NCI-H2171 treated with DMSO at 0.1 percent for 48 hours (cell line): Measurements from ENCODE around the gene ZCCHC17.
"Not testable (repeated sequence)": the region's sequence is repeated elsewhere in the genome, so short reads cannot be mapped to it uniquely, and the experiment has no call there.

Experiments used
- DNase-seq: peaks from one replicate; lab custom pipeline; 2025; lab: John Stamatoyannopoulos, UW

The ZCCHC17 gene

DNA sequence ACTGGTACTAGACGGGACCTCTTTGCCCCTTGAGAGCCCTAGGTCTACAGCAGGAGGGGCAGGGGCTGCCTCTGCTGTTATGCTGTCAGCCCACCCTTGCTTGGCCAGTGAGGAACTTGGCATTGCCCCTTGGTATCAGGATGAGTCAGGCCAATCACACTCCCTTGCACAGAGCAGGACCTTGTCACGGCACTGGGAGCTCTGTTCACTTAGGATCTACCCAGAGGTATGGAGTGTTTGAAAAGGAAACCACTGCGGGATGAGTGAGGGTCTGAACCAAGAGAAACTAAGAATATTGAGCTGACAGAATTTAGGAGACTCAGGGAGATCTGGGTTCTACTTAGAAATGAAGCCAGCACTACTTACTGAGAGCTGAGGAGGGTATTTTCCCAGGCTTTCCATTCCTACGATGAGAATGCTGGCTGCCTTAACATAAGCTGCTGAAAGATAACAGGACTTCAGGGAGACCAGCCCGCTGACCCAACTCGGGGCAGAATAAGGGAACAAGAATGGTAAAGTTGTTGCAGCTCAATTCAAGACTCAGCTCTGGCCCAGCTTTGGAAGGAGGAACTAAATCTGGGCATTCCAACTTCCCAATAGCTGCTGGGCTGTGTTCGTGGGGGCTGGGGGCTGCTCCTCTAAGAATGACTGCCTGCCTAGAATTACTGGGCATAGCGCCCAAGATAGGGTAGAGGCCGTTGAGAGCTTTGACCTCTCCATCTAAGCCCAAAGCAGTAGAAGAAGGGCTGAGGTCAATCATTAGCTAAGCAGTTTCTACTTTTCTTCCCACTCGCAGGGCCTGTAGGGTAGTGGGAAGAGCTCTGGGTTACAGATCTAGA is 74.5 kb downstream of the ZCCHC17 start:
- no peak for DNase-seq

DNA sequence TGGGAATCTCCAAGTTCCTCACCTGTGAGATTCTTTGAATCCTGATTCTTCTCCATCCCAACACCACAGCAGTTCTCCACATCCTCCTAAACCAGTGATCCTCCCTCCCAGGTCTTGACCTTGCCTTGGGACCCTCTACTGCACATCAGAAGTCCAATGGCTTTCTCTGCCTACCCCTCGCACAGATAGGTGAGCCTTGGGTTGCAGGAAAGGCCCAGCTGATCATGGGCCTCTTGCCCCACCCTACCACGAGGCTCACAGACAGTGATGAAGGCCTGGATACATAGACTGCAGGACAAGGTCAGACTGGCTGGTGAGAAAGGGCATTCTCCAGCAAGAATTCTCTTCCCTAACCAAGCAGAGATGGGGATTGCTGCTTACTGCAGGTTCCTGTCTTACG is 75.2 kb downstream of the ZCCHC17 start:
- no peak for DNase-seq

DNA sequence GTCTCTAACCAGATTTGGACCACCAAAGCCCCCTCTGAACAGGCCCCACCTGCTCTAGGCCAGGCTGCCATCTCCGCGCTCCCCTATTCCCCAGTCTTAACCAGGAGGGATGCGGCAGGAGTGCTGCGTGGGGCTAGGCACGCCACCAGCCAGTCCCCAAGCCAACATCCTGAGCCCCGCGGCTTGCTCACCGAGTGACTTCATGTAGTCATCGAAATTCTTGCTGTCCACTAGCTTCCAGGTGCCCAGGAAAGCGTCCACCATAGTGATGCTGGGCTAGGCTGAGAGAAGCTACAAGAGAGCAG is 75.9 kb downstream of the ZCCHC17 start:
- no peak for DNase-seq

DNA sequence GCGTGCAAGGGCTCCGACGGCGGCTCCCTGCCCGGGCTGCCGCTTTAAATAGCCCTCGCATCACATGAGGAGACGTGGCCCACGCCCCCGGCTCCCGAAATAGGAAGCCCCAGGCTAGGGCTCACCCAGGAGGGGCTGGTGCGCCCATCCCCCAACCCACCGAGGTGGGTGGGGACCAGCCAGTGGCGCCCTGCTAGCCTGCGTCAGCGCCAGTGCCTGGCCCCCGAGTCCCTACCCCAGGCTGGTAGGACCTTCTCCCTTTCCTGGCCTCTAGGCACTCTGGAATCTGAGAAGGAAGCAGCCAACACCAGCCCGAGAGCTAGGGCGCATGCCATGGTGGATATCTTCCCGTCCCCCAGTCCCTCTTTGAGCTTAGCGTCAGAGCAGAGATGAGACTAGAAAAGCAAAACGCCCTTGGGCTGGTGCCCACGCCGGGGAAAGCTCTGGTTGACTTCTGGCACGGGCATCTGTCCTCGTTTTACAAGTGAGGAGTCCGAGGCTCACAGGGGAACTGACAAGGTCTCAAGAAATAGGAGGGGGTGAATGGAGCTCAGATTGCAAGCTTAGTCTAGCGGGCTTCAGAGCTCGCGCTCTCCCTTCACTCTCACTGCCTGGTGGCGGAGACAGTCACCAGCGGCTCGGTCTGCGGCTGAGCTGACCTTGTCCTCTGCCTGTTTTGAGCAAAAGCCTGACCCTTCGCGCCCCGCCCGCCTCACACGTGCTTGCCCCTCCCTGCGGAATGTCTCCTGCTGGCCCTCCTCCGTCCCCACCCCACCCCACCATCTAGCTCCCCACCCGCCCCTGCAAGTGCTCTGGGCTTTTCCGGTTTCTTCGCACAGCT is 76.4 kb downstream of the ZCCHC17 start, which contains the start of gene FABP3:
TSS of gene FABP3 (minus strand) at position 21 of the 841 bp plus-strand sequence. CDS start 62 bp downstream, outside the sequence.
- DNase-seq, result peak; percentile 78

DNA sequence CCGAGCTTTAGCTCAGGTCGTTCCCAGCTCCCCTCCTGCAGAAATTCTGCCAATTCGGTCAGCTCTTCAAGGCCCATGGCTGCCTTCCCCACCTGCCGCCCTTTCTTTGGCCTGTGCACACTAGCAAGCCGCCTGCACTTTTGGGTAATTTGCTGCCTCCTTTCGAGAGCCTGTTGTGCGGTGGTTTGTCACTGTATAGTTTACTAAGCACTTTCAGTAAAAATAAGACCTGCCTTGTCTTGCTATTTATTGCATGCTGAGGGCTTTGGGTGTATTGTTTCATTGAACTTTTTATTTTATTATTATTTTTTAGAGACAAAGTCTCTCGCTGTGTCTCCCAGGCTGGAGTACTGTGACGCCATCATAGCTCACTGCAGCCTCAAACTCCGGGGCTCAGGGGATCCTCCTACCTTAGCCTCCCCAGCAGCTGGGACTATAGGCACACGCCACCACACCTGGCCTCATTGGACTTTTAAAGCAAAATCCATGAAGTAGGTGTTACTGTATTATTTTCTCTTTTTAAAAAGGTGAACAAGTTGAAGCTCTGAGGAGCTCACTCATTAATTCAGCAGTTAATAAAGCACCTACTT is 77.2 kb downstream of the ZCCHC17 start:
- DNase-seq, result no peak

DNA sequence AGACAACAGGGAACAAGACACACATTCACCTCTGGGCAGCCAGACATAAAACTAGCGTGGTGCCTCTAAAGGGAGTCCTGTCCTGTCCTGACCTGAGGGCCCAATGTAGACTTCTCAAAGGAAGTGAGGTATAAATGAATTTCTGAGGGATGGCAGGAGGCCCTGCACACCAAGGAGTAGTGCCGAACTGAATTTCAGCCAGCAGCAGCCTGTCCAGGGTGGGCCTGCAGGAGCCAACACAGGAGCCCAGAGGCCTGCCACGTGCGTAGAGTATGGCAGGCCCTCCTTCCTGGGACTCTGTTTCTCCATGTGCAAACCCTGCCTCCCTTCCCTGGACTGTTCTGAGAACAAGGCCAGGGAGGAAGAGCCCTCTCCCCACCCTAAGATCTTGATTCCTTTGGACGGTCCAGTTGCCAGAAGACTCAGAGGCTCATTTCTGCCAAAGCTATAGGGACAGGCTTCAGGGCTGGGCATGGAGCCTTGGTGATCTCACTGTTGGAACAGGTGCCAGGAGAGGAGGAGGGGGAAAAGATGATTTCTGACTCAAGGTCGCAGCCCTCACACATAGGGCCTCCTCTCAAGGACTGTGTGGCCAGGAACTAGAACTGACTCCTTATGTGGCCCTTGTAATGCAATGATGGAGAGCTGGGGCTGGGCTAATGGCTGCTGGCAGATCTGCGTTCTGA is 77.8 kb downstream of the ZCCHC17 start:
- no peak for DNase-seq

DNA sequence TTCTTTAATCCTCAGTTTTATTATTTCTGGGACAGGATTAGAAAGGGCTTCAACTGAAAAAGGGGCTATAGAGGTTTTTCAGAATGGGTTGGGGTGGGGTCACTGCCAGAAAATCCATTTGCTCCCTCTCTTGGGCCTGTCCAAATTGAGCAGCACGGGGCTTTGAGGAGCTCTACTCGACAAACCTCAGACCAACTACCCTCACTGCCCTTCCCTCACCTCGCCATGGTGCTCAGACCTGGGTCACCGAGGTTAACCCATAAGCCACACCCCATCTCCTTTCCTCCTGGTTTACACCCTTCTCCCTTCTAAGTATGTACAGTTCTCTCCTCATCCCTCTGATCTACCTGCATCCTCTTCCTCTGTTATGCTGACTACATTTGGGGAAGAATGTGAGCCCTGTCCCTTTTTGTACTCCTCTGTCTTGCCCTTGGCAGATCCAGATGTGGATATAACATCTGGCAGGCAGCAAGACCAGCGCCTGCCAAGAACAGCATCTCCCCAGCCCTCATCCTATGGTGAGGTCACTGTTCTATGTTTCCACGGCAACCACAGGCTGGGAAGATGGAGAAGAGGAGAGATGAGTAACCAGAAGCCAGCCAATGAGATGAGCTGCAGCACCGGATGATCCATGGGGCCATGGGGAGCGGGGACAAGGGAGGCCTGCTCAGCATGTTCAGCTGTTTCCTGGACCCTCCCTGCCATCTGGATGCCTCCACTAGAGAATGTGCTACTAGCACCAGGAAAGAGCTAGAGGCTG is 79.7 kb downstream of the ZCCHC17 start:
- peak; percentile 99 for DNase-seq

DNA sequence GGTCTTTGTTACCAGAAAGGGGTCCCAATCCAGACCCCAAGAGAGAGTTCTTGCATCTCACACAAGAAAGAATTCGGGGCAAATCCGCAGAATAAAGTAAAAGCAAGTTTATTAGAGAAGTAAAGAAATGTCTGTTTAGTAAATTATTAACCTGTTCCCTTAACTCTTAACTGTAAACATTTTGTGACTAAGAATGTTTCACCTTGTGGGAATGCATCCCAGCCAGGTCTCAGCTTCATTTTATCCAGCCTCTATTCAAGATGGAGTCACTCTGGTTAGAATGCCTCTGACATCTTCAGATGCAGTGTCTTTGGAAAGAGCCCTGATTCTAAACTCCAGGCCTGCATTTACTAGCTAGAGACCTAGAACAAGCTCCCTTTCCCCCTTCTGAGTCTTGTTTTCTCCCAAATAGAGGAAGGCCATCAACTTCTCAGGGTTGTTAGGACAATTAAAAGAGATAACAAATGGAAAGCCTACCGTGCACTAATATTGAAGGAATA is 80.6 kb downstream of the ZCCHC17 start:
- no peak for DNase-seq

DNA sequence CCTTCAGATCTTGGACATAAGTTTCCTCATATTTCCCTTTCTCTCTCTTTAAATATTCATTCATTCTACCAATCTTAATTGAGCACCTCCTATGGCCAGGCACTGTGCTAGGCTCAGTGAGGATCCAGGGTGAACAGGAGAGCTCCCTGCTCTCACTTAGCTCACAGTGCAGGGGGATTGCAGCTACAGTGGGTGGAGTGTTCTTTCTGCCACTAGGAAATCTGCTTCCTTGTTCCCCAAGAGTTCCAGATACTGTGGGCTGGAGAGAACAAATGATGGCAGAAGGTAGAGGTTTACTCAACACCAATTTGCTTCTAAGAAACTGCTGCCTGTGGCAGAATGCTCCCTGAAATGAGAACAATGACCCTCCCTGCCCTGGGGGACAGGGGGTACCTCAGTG is 81.2 kb downstream of the ZCCHC17 start:
- DNase-seq, result no peak

DNA sequence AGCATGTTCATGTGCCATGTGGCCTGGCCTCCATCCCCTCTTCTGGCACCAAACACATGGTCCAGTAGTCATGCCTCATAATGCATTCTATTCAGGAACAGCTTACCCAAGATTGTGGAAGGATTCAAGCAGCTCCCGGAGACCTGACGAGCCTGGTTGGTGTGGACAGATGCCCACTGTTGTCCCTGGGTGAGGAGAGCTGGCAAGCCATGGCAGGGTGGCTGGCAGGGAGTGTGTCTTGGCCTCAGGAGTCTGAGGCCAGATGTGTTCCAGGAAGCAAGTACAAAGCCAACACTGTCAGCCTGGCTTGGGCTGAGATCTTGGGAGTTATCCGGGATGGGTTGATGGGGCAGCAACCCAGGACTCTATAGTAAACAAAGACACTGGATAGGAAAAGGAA is 83.3 kb downstream of the ZCCHC17 start:
- DNase-seq, result no peak

DNA sequence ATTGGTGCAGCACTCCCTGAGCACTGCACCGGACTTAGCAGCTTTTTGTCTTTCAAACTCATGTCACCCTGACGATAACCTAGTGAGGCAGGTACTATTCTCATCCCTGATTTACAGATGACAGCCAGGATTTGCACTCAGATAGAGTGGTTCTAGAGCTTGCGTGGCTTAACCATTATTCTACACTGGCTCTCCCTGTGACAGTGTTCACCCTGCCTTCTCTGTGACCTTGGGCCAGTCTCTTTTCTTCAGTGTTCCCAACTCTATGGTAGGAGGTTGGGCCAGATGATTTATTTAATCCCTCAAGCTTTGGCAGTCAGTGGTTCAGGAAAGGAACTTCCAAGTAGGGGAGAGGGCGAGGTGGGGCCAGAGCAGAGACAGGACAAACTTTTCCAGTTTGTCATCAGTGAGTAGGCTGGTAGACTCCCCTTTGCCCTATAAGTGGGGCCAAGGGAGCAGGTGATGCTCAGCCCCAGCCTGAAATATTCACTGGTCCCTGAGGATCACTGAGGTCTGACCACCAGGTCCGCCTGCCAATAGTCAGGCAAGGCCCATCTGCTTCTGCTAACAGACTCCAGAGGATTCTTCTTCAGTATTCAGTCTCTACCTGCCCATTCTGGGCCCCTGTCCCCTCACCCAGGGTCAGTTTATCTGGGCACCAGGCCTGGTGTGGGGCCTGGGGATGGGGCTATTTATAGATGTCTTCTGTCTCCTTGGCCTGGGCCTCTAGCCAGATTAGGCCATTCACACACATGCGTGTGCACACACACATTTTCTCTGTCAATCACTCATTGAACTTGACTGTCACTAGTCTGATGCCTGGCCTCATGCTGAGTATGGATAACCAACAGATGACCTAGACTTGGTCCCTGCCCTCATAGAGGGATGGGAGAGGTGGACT is 84.8 kb downstream of the ZCCHC17 start:
- no peak for DNase-seq

DNA sequence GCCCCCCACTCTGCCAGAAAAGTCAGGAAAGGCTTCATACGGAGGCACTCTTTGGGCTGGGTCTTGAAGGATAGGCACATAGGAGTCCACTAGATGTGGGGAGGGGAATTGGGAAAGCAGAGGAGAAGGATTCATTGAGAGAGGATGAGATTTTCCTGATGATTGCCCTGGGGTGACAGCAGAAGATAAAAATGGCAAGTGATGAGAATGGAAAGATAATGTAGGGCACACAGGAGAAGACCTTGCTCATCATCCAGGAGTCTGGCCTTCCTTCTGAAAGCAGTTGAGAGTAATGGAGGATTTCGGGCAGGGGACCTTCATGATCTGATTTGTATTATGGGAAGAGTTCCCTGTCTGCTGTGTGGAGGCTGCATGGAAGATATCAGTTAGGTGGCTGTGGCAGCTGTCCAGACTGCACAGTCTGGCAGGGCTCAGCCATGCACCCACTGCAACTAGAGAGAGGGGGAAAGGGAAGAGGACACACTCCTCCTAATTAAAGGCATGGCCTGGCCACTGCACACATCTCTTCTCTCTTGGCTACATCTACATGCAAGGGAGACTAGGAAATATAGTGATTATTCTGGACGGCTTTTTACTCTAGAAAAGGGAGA is 85.7 kb downstream of the ZCCHC17 start:
- DNase-seq, result peak; percentile 52

DNA sequence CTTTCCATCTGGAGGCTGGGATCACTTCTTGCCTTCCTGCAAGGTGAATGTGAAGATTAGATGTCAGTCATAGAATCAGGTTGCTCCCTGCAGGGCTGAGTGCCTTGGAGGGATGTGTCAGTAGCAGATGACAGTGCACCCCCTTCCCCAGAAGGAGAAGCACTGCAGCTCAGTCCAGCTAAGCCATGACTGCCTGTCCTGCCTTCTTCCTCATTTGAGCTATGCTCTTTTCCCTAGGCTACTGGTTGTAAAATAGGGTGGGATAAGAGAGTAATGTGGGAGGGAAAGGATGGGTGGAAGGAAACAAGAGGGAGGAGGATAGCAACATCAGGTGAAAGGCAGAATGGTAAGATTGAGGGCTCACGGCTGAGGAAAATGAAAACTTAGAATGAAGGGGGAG is 87.1 kb downstream of the ZCCHC17 start:
- peak; percentile 67 for DNase-seq

DNA sequence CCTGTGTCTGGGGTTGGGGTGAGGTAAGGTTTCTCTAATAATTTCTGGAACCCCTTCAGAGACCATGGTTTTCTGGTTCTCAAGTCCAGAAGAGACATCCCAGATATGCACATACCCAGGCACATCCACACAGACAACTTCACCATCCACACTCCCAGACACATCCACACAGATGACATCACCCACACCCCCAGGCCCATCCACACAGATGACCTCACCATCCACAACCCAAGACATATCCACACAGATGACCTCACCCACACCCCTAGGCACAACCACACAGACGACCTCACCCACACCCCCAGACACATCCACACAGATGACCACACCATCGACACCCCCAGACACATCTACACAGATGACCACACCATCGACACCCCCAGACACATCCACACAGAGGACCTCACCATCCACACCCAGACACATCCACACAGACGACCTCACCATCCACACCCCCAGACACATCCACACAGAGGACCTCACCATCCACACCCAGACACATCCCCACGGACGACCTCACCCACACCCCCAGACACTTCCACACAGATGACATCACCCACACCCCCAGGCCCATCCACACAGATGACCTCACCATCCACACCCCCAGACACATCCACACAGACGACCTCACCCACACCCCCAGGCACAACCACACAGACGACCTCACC is 89.9 kb downstream of the ZCCHC17 start:
- DNase-seq, result not testable (repeated sequence)

DNA sequence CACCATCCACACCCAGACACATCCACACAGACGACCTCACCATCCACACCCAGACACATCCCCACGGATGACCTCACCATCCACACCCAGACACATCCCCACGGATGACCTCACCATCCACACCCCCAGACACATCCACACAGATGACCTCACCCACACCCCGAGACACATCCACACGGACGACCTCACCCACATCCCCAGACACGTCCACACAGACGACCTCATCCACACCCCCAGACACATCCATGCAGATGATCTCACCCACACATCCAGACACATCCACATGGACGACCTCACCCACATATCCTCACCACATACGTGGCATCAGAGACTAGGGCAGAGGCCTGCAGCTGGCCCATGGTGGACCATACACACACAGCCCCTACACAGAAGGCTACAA is 90.8 kb downstream of the ZCCHC17 start:
- no peak for DNase-seq

DNA sequence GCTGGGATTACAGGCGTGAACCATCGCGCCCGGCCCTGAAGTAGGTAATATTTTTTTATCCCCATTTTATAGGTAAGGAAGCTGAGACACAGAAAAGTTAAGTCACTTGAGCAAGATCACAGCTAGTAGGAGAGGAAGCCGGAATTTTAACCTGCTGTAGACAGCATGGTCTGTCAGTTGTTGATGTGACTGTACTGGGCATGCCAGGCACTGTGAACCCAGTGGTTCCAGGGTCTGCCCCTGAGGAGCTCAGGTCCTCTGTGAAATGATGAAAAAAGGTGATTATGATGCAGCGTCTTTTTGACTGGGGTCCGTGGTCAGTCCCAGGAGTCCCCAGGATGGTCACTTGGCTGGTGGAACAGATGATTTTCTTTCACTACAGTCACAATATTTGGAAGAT is 92.8 kb downstream of the ZCCHC17 start:
- DNase-seq, result no peak

DNA sequence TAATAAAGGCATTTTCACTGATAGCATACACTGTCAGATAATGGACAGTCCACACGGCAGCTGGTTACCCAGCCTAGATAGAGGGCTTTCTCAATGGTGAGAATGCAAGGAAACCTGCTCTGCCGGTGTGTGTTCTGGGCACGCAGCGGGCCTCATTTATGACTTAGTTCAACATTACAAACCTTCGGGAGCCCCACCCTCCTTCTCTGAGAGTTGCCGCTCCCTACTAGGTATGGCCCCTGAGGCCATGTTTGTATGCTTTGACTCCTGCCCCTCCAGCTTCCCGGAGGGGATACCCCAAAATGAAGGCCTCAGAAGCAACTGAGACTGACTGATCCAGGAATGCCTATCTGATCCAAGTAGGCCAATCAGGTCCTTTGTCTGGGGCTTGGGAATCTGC is 93.2 kb downstream of the ZCCHC17 start:
- no peak for DNase-seq

DNA sequence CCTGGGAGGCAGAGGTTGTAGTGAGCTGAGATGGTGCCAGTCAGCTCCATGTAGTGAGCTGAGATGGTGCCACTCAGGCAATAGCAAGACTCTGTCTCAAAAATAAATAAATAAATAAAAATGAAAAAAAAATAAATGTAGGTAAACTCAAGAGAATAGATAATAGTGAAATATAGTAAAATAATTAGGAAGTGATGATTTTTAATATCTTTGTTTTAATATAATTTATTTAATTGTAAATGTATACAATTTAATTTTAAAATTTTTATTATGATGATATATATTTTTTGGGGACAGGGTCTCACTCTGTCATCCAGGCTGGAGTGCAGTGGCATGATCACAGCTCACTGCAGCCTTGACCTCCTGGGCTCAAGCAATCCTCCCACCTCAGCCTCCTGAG is 96.6 kb downstream of the ZCCHC17 start:
- DNase-seq, result no peak

DNA sequence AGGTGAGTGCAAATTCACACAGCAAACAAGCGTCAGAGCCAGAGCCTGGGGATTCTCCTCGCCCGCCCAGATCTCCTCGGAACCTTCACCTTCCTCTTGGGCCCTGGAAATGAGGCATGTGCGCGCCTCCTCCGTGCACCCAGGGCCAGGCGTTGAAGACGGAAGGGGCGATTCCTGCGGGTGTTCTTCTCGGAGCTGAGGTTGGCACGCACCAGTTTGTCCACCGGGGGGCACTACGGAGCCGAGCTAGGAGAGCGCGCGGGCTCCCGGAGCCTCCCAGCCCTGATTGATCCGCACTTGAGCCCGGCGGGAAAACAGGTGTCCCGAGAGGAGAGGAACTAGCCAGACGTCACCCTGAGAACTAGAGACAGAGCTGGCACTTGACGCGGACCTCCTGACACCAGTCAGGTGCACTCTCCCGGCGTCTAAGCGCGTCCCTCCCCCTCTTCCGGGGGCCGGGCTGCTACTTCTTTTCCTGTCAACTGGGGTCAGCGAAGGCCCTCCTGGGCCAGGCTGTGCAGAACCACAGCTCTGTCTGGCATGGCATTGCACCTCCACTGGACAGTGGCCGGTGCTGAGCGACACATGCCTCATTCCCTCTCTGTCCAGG is 97.9 kb downstream of the ZCCHC17 start:
- peak; percentile 94 for DNase-seq
